Epithelial cell of esophagus (primary cell): ENCODE data around the gene GNB1L.

Source experiments
- DNase-seq: peaks from one replicate; pipeline ENCODE4 v3.0.0; 2010; ENCODE audit warnings: low read depth
- H3K4me3 ChIP-seq: 2 replicates; pipeline ENCODE4 v1.5.1; 2011; ENCODE audit warnings: mild to moderate bottlenecking, low read length, control low read depth
- CTCF ChIP-seq: IDR thresholded peaks from 2 replicates; pipeline ENCODE4 v1.5.1; 2011; ENCODE audit warnings: low read depth, mild to moderate bottlenecking, low read length, control low read depth, inconsistent platforms; ENCODE audit not compliant: insufficient read depth; ENCODE audit errors: missing control alignments

Gene GNB1L

GRCh38 chr22:19819911-19820879 is 34.5 kb downstream of the GNB1L start:
- TF ChIP-seq CTCF = no peak
- no peak for DNase-seq
- no peak overlapping the region for H3K4me3 ChIP-seq

DNA sequence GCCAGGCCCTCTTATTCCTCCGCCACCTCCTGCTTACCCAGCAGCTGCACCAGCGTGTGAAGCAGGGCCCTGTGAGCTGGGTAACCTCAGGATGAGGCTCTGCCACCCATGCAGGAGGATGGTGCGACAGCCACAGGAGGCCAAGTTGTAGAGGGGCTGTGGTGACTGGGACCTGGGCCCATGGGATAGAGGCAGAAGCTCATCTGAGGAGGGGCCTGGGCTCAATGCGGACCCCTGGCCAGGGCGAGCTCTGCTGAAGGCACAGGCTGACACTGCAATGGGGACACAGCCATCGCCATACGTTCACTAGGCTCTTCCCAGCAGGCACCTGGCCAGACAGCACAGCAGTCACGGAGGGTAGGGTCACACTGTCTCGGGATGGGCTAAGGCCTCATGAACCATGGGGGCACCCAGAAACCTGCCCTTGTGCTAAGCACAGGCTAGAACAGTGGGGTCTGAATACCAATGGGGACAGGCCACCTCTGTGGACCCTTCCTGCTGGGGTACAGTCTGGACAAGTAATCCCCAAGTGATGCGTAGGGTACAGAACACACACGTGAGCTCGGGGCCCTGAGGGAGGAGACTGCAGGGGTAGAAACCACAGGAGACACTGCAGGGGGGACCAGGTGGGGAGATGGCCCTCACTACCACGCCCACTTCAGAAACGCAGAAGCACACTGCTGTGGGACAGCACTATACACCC is 35.3 kb downstream of the GNB1L start:
- DNase-seq = no peak
- no peak overlapping the region for H3K4me3 ChIP-seq
- no peak for TF ChIP-seq CTCF

- DNase-seq = no peak
- no peak for TF ChIP-seq CTCF
- H3K4me3 ChIP-seq = no peak overlapping the region
Observed at GRCh38 chr22:19818324-19819207, 36.1 kb downstream of the GNB1L start.

DNA sequence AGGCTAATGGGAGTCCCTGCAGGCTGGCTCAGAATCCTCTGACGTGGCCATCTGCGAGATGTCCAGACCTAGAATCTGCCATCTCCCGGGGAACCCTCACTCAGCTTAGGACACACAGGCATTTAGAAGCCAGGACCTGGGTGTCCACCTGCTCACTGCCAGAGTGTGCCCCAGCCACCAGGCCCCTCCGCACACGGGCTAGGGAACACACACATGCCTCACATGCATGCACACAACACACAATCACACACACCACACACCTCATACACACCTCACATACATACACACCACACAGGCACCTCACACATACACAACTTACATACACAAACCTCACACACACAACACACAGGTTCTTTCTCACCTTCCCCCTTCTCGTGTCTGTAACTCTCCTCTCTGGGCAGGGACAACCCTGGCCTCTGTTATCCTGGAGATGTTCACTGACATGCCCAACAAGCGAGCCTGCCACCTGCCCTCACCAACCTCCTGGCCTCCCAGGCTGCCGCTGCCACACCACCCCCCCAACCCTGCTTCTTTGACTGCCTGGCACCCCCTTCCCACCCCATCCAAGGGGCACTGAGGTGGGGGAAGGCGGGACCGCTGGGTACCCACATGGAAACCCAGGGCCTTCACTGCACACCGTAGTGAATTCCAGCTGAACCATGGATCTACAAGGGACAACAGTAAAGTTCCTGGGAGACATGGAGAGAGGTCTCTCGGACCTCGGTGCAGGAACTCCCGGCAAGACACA is 38.1 kb downstream of the GNB1L start:
- no peak for DNase-seq
- TF ChIP-seq CTCF = no peak
- H3K4me3 ChIP-seq = no peak overlapping the region

DNA sequence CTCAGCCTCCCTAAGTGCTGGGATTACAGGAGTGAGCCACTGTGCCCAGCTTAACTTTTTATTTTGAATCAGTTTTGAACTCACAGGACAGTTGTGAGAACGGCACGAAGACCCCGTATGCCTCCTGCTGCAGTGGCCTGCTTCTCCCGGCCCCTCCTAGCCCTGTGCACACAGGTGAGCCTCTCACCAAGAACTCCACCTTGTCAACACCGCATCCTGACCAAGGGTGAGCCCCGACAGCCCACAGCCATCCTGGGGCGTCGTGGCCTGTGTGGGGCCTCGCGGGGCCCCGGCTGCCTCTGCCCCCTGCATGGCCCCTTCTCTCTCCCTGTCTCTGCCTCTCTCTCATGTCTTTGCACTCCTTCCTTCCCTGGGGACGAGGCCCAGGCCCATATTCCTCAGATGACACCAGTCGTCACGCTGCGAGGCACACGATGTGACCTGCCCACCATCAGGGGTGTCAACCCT is 38.8 kb downstream of the GNB1L start:
- no peak overlapping the region for H3K4me3 ChIP-seq
- no peak for TF ChIP-seq CTCF
- DNase-seq = no peak
